ENCODE data around the gene TIA1. TPM values are rescaled to one million over a fixed set of nuclear protein-coding genes. Genes with fewer than 3 reads are reported as not detected.

TIA1 gene
- total RNA-seq, 2 donors from 2014 or later, result 27.2 to 28.9 TPM

DNA sequence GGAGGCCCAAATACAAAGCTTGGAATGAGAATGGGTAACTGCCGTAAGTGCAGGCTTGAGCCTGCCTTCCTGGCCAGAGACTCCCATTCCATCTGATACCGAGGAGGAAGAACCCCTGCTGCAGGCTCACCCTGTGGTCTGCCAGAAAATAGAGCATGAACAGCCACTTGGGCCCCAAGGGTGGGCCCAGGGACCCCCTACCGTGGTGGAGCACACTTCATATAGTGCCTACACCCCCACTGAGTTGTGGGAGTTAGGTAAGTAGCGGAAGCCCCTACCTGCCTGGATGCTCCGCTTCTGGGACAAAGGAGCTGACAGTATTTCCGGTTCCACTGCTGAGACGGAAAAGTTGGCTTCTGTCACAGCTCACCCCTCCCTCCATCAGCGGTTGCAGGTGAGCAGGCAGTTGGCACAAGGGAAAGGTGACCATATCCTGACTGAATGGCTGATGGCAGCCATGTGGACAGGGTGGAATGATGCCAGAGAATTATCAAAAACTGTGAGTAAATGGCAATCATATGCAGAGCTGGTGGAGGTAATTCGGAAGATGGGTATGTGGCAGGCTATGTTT is 46.1 kb downstream of the TIA1 start:
- Histone ChIP-seq H3K36me3 (no peaks in the 10 kb centered on the region), H3K27me3 (no peaks in the 10 kb centered on the region), H3K9me3 (no peaks in the 10 kb centered on the region), H3K4me1 (no peaks in the 10 kb centered on the region), H3K4me3 (no peak overlapping the region), H3K27ac (no peak overlapping the region)
- TF ChIP-seq CTCF (IDR thresholded peaks at IDR 0.05), result no peak
- DNase-seq (ENCODE audit: low spot score), result no peak

- no peak for DNase-seq (ENCODE audit: low spot score)
- no peak overlapping the region for H3K27ac ChIP-seq
Measured at GRCh38 chr2:70201831-70202230, 46.6 kb downstream of the TIA1 start.

DNA sequence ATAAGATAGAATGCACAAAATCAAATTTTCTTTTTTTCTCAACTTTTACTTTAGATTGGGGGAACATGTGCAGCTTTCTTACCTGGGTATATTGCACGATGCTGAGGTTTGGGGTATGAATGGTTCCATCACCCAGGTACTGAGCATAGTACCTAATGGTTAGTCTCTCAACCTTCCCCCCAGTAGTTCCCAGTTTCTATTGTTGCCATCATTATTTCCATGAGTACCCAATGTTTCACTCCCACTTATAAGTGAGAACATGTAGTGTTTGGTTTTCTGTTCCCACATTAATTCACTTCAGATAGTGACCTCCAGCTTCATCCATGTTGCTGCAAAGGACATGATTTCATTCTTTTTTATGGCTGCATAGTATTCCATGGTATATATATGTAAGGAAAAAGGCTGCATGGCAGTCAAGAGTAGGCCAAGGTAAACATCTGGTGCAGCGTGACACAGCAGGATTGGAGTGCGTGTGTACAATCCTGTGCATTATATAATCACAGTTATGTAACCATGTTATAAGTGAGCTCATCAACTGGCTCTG is 47.1 kb downstream of the TIA1 start:
- Histone ChIP-seq H3K27me3 (no peaks in the 10 kb centered on the region), H3K4me3 (no peak overlapping the region), H3K4me1 (no peaks in the 10 kb centered on the region), H3K36me3 (no peaks in the 10 kb centered on the region), H3K9me3 (no peaks in the 10 kb centered on the region), H3K27ac (no peak overlapping the region)
- TF ChIP-seq CTCF (IDR thresholded peaks at IDR 0.05), result no peak
- no peak for DNase-seq (ENCODE audit: low spot score)

More at GRCh38 chr2:70201831-70202230, 46.6 kb downstream of the TIA1 start:
- TF ChIP-seq CTCF (IDR thresholded peaks at IDR 0.05), result no peak
- H3K27me3 ChIP-seq, result no peaks in the 10 kb centered on the region
- H3K4me3 ChIP-seq, result no peak overlapping the region
- no peaks in the 10 kb centered on the region for H3K4me1 ChIP-seq
- H3K36me3 ChIP-seq, result no peaks in the 10 kb centered on the region
- H3K9me3 ChIP-seq, result no peaks in the 10 kb centered on the region

DNA sequence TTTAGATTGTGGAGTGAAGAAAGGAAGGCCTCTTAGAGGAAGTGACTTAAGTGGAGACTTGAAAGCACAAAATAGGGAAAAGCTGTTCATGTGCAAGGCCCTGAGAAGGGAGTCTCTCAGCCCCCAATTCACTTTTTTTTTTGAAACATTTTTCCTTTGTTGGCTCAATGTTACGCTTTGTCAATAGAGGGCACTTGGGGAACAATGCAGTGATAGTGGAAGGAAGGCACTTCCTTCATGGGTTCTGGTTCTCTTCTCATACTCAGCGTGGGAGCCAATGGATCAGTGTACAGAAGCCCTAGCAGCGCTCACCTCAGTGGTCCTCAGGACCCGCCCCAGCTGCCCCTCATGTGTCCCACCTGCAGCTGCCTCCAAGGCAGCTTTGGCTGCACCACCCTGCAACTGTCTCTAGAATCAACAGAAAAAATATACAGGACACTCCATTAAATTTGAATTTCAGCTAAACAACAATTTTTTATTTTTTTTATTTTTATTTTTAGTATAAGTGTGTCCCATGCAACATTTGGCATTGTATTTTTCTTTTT is 49.0 kb downstream of the TIA1 start:
- Histone ChIP-seq H3K9me3 (no peaks in the 10 kb centered on the region), H3K27me3 (no peaks in the 10 kb centered on the region), H3K27ac (no peak overlapping the region), H3K4me3 (no peak overlapping the region), H3K36me3 (no peaks in the 10 kb centered on the region), H3K4me1 (no peaks in the 10 kb centered on the region)
- no peak for DNase-seq (ENCODE audit: low spot score)
- no peak for TF ChIP-seq CTCF (IDR thresholded peaks at IDR 0.05)

DNA sequence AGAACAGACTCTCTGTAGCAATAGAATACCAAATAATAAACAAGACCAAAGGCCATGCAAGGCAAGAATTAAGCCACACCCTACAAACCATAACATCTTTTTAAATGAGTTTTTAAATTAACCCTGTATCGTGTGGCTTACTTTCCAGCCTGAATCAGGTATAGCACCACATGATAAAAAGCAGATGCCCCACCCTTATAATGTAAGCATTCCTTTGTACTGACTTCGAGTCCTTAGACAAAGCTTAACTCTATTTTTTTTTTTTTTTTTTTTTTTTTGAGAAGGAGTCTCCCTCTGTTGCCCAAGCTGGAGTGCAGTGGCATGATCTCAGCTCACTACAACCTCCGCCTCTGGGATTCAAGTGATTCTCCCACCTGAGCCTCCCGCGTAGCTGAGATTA is 55.9 kb downstream of the TIA1 start:
- Histone ChIP-seq H3K36me3 (no peaks in the 10 kb centered on the region), H3K4me1 (peaks cover 0 to 11% of the 10 kb centered on the region in 2 donors), H3K27ac (no peak overlapping the region), H3K27me3 (no peaks in the 10 kb centered on the region), H3K4me3 (no peak overlapping the region), H3K9me3 (no peaks in the 10 kb centered on the region)
- no peak for TF ChIP-seq CTCF (IDR thresholded peaks at IDR 0.05)
- DNase-seq (ENCODE audit: low spot score), result no peak
